Testis (tissue), 2 donors: Measurements from ENCODE around the gene MSMP.

Experiments used
- CTCF ChIP-seq, 3 experiments: fragments of 450-650 bp in 2 of 3; fragments of 200-600 bp in 1 of 3; sonication (generic) in 1 of 3; IDR thresholded peaks; one replicate each; pipeline ENCODE4 v1.5.1; 2016 to 2019; ENCODE audit warnings: antibody characterized with exemption in 3 of 3, mild to moderate bottlenecking in 2 of 3, moderate library complexity in 1 of 3
- POLR2A ChIP-seq: fragments of 450-650 bp; IDR thresholded peaks from one replicate; pipeline ENCODE4 v1.6.1; 2017; ENCODE audit warnings: antibody characterized with exemption, mild to moderate bottlenecking, moderate library complexity

GRCh38 chr9:35717132-35717870 is 36.8 kb downstream of the MSMP start:
- TF ChIP-seq CTCF (IDR thresholded peaks at IDR 0.05): no peak
- TF ChIP-seq POLR2A: no peak
